HepG2 (cell line): ENCODE results near the gene NTMT1. TPM values are rescaled to one million over a fixed set of nuclear protein-coding genes. Genes with fewer than 3 reads are reported as not detected.

Source experiments
- CSRNP2 ChIP-seq: sonication (generic); formaldehyde crosslinking; conservative IDR thresholded peaks from 2 replicates; pipeline ENCODE4 v1.8.0; 2022; ENCODE audit warnings: low read depth, missing genetic modification reagents
- ETV5 ChIP-seq: IDR thresholded peaks from 2 replicates; pipeline ENCODE4 v1.6.1; 2018; ENCODE audit warnings: missing biosample characterization, missing genetic modification reagents, inconsistent platforms, borderline replicate concordance
- HCFC1 ChIP-seq: fragments of 150-350 bp; IDR thresholded peaks from 2 replicates; pipeline ENCODE4 v1.6.1; 2014; ENCODE audit warnings: low read depth, low read length
- HNF4G ChIP-seq, 2 experiments: sonication (generic) in 1 of 2; formaldehyde crosslinking in 1 of 2; IDR thresholded peaks; 2 replicates each; pipeline versions ENCODE4 v1.4.0 to v1.6.1; 2011 to 2020; ENCODE audit warnings: borderline replicate concordance in 2 of 2, low read depth in 2 of 2, mild to moderate bottlenecking in 2 of 2, low read length in 1 of 2, missing genetic modification reagents in 1 of 2, moderate library complexity in 1 of 2
- HOXD1 ChIP-seq: sonication (generic); formaldehyde crosslinking; IDR thresholded peaks from 2 replicates; pipeline ENCODE4 v1.5.0; 2020; ENCODE audit warnings: missing genetic modification reagents
- KAT8 ChIP-seq: IDR thresholded peaks from 2 replicates; pipeline ENCODE4 v1.6.1; 2016; ENCODE audit warnings: missing genetic modification reagents, missing compliant biosample characterization
- NCOA5 ChIP-seq: sonication (generic); formaldehyde crosslinking; IDR thresholded peaks from 2 replicates; pipeline ENCODE4 v1.4.0; 2020; ENCODE audit warnings: missing genetic modification reagents
- PHF20 ChIP-seq: sonication (generic); formaldehyde crosslinking; IDR thresholded peaks from 2 replicates; pipeline ENCODE4 v1.5.0; 2020; ENCODE audit warnings: mild to moderate bottlenecking, missing genetic modification reagents
- PHF21A ChIP-seq: sonication (generic); formaldehyde crosslinking; IDR thresholded peaks from 2 replicates; pipeline ENCODE4 v1.5.0; 2020; ENCODE audit warnings: mild to moderate bottlenecking, missing genetic modification reagents
- PRDM4 ChIP-seq: sonication (generic); formaldehyde crosslinking; IDR thresholded peaks from 2 replicates; pipeline ENCODE4 v1.9.0; 2021; ENCODE audit warnings: missing genetic modification reagents, borderline replicate concordance
- SCMH1 ChIP-seq: sonication (generic); formaldehyde crosslinking; IDR thresholded peaks from 2 replicates; pipeline ENCODE4 v1.9.0; 2021; ENCODE audit warnings: missing genetic modification reagents, mild to moderate bottlenecking, borderline replicate concordance
- SP4 ChIP-seq: sonication (generic); formaldehyde crosslinking; IDR thresholded peaks from 2 replicates; pipeline ENCODE4 v1.8.1; 2023; ENCODE audit warnings: mild to moderate bottlenecking, missing genetic modification reagents
- ZBTB49 ChIP-seq: sonication (generic); formaldehyde crosslinking; IDR thresholded peaks from 2 replicates; pipeline ENCODE4 v1.4.0; 2020; ENCODE audit warnings: missing genetic modification reagents, borderline replicate concordance
- ZNF30 ChIP-seq: sonication (generic); formaldehyde crosslinking; IDR thresholded peaks from 2 replicates; pipeline ENCODE4 v1.5.0; 2020; ENCODE audit warnings: mild to moderate bottlenecking, missing genetic modification reagents
- ZNF547 ChIP-seq: sonication (generic); formaldehyde crosslinking; IDR thresholded peaks from 2 replicates; pipeline ENCODE4 v1.5.1; 2020; ENCODE audit warnings: mild to moderate bottlenecking, missing genetic modification reagents
- ZNF549 ChIP-seq: sonication (generic); formaldehyde crosslinking; IDR thresholded peaks from 2 replicates; pipeline ENCODE4 v1.5.0; 2020; ENCODE audit warnings: missing genetic modification reagents
- ZNF574 ChIP-seq: sonication (generic); formaldehyde crosslinking; IDR thresholded peaks from 2 replicates; pipeline ENCODE4 v1.4.0; 2020; ENCODE audit warnings: missing genetic modification reagents
- ZNF746 ChIP-seq: sonication (generic); formaldehyde crosslinking; IDR thresholded peaks from 2 replicates; pipeline ENCODE4 v1.8.0; 2022; ENCODE audit warnings: mild to moderate bottlenecking, missing genetic modification reagents
- ZNF816 ChIP-seq: sonication (generic); formaldehyde crosslinking; IDR thresholded peaks from 2 replicates; pipeline ENCODE4 v1.8.0; 2022; ENCODE audit warnings: missing genetic modification reagents, mild to moderate bottlenecking, borderline replicate concordance
- ZSCAN29 ChIP-seq: sonication (generic); formaldehyde crosslinking; conservative IDR thresholded peaks from 2 replicates; pipeline ENCODE4 v1.4.0; 2020; ENCODE audit warnings: mild to moderate bottlenecking, missing genetic modification reagents
- polyA plus RNA-seq, 8 experiments: library from polyadenylated mRNA; depleted of rRNA in 3 of 8; stranded (reverse) in 7 of 8; unstranded in 1 of 8; fragments of >200 nt; fragmentation: Illumina TruSeq in 4 of 8; extraction: Trizol in 4 of 8; gene quantifications; 2 replicates each; pipeline versions ENCODE4 v1.2.1 to v1.2.3, GENCODE V29; 2011 to 2016; ENCODE audit warnings: low read depth in 4 of 8, missing spikeins in 1 of 8, mixed read lengths in 1 of 8; ENCODE audit not compliant: insufficient read depth in 1 of 8
- total RNA-seq, 5 experiments: library from RNA; depleted of rRNA; stranded (reverse); fragments of >200 nt; fragmentation: Illumina TruSeq; extraction: Trizol; gene quantifications; 2 replicates each; pipeline ENCODE4 v1.2.3, GENCODE V29; 2016; ENCODE audit warnings: low read depth in 1 of 5

NTMT1 gene
- total and polyA plus RNA-seq, 2 of the 13 experiments (the other 11 are each of a cell fraction or from before 2014, with no cell fraction given), result 49.1 to 53.8 TPM

- TF ChIP-seq PRDM4, result no peak
- TF ChIP-seq NCOA5 (CRISPR knock-in tag), result no peak
- 0 out of 2 replicates have a peak, but pooled peaks have one; percentile 22 for TF ChIP-seq ZNF574 (CRISPR knock-in tag)
- no peak for TF ChIP-seq SCMH1 (CRISPR knock-in tag)
- TF ChIP-seq CSRNP2 (CRISPR knock-in tag), result no peak
- no peak for TF ChIP-seq ZBTB49 (CRISPR knock-in tag)
- TF ChIP-seq HCFC1, result peak; percentile 86
- no peak for TF ChIP-seq ZNF547 (CRISPR knock-in tag)
- no peak for TF ChIP-seq ZNF816 (CRISPR knock-in tag)
- no peak for TF ChIP-seq HNF4G (IDR thresholded peaks at IDR 0.05; ENCODE audit: borderline replicate concordance, low read depth, low read length)
- no peak for TF ChIP-seq HNF4G (CRISPR knock-in tag; IDR thresholded peaks at IDR 0.05; ENCODE audit: borderline replicate concordance, low read depth)
- no peak for TF ChIP-seq ZNF30 (CRISPR knock-in tag)
- peak; percentile 18; the same call in 1 of the 2 replicates for TF ChIP-seq PHF20 (CRISPR knock-in tag)
- TF ChIP-seq SP4, result 0 out of 2 replicates have a peak, but pooled peaks have one; percentile 15
- TF ChIP-seq ZNF549 (CRISPR knock-in tag), result no peak
- TF ChIP-seq ZSCAN29, result no peak
- peak; percentile 49 for TF ChIP-seq KAT8 (CRISPR knock-in tag)
- TF ChIP-seq HOXD1 (CRISPR knock-in tag), result no peak
- TF ChIP-seq ZNF746, result no peak
- TF ChIP-seq ETV5, result peak; percentile 15; the same call in 1 of the 2 replicates
- TF ChIP-seq PHF21A (CRISPR knock-in tag), result no peak
Observed at GRCh38 chr9:129584136-129584535, 41.8 kb upstream of the NTMT1 start (continued).
